A549 treated with Mapracorat at 1 μM for 4 hours (cell line): ENCODE data around the gene NPAP1. TPM values are rescaled to one million over a fixed set of nuclear protein-coding genes. Genes with fewer than 3 reads are reported as not detected.

Experiments
- total RNA-seq: library from RNA; stranded (reverse); fragments of 200-300 nt; extraction: Qiagen RNA extraction; gene quantifications from 5 replicates; pipeline ENCODE4 v1.2.3, GENCODE V29; 2022

The NPAP1 gene, protein sequence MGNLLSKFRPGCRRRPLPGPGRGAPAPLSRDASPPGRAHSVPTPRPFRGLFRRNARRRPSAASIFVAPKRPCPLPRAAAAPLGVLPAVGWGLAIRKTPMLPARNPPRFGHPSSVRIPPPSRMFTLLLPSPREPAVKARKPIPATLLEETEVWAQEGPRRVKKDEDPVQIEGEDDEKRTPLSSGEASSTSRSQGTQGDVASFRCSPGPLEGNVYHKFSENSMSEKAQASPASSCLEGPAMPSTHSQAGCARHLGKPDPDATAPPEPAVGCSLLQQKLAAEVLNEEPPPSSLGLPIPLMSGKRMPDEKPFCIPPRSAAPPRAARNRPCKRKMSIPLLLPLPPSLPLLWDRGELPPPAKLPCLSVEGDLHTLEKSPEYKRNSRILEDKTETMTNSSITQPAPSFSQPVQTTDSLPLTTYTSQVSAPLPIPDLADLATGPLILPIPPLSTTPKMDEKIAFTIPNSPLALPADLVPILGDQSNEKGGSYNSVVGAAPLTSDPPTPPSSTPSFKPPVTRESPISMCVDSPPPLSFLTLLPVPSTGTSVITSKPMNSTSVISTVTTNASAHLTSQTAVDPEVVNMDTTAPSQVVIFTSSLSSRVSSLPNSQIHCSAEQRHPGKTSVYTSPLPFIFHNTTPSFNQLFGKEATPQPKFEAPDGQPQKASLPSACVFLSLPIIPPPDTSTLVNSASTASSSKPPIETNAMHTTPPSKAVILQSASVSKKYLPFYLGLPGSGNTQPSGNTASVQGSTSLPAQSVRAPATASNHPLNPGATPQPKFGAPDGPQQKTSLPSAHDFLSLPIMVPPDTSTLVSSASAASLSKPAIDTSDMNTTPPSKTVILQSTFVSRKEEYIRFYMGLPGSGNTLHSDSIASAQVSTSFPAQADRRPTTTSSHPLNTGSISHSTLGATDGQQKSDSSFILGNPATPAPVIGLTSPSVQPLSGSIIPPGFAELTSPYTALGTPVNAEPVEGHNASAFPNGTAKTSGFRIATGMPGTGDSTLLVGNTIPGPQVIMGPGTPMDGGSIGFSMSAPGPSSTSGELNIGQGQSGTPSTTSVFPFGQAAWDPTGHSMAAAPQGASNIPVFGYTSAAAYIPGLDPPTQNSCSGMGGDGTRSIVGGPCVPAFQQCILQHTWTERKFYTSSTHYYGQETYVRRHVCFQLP
- total RNA-seq, result not detected in 5 replicates

DNA sequence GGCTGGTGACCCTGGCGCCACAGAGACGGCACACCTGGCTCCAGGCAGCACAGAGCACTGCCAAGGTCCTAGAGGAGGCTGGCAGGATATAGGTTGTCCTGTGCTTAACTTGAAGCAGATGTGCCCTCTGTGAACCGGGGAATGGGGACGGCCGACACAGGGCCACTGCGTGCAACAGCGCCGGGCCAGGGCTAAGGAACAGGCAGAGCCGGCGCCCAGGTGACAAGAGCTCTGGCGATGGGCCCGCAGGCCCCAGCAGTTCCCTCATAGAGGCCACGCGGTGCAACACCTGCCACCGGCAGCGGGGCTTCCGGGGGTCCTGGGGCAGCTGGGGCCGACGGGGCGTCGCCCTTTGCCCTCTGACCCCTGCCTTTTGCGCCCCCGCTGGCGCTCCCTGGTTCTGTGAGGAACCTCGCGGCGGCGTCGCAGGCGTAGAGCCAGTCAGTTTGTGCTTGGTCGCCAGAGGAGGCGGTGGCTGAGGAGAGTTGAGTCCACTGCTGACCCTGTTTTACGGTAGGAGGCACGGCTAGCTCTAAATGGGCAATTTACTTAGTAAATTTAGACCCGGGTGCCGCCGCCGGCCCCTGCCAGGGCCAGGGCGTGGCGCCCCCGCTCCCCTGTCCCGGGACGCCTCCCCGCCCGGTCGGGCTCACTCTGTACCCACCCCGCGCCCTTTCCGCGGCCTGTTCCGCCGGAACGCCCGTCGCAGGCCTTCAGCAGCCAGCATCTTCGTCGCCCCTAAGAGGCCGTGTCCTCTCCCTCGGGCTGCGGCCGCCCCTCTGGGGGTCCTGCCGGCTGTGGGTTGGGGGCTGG is at the start of gene NPAP1:
NPAP1 (plus strand) TSS at position 444 of the 813 bp plus-strand sequence; CDS start at position 537, 93 bp downstream.

